OCI-LY7 (cell line): Measurements from ENCODE around the gene TGFBR3. TPM values are rescaled to one million over a fixed set of nuclear protein-coding genes. Genes with fewer than 3 reads are reported as not detected.

ENCODE experiments used
- BruUV-seq: library from RNA; stranded (reverse); fragments of 400-500 nt; replicated peaks from 2 replicates; lab custom pipeline; 2021; lab: Mats Ljungman, UMichigan
- CTCF ChIA-PET: fragments of 300-600 bp; sonication (Branson Sonifier 250); formaldehyde crosslinking; loops from one replicate; lab custom pipeline; 2022; ENCODE audit warnings: antibody characterized with exemption; ENCODE audit not compliant: unreplicated experiment; lab: Charles Lee
- POLR2A ChIA-PET: fragments of 300-600 bp; sonication (Branson Sonifier 250); formaldehyde crosslinking; loops from one replicate; lab custom pipeline; 2022; ENCODE audit warnings: antibody characterized with exemption; lab: Charles Lee
- DNase-seq: peaks from one replicate; pipeline ENCODE4 v3.0.0-alpha.2; 2015; ENCODE audit warnings: low spot score
- H2AFZ ChIP-seq: fragments of 200-600 bp; sonication (generic), shearing (Covaris generic); 2 replicates; pipeline ENCODE4 v1.6.1; 2014; ENCODE audit warnings: mild to moderate bottlenecking, antibody characterized with exemption, low read length, moderate library complexity
- H3K27ac ChIP-seq: fragments of 200-600 bp; sonication (generic); 2 replicates; pipeline ENCODE4 v1.5.1; 2014; ENCODE audit warnings: mixed run types, low read depth, mild to moderate bottlenecking, moderate library complexity, low read length, inconsistent platforms; ENCODE audit not compliant: poor library complexity, severe bottlenecking
- H3K36me3 ChIP-seq: fragments of 200-600 bp; sonication (generic); 2 replicates; pipeline ENCODE4 v1.6.1; 2014; ENCODE audit warnings: mild to moderate bottlenecking, antibody characterized with exemption, low read length, moderate library complexity, mixed read lengths; ENCODE audit not compliant: insufficient read depth
- H3K4me1 ChIP-seq: fragments of 200-600 bp; sonication (generic); 2 replicates; pipeline ENCODE4 v1.5.1; 2014; ENCODE audit warnings: mild to moderate bottlenecking, low read length; ENCODE audit not compliant: insufficient read depth, poor library complexity, severe bottlenecking
- H3K4me2 ChIP-seq: fragments of 200-600 bp; sonication (generic); 2 replicates; pipeline ENCODE4 v1.6.1; 2014; ENCODE audit warnings: mild to moderate bottlenecking, low read length
- H3K4me3 ChIP-seq: fragments of 200-600 bp; sonication (generic); 2 replicates; pipeline ENCODE4 v1.5.1; 2014; ENCODE audit warnings: mild to moderate bottlenecking, low read depth, low read length; ENCODE audit not compliant: poor library complexity, severe bottlenecking
- H3K79me2 ChIP-seq: fragments of 200-600 bp; sonication (generic); 2 replicates; pipeline ENCODE4 v1.6.1; 2016; ENCODE audit warnings: low read depth, mild to moderate bottlenecking, low read length, moderate library complexity, mixed read lengths; ENCODE audit not compliant: insufficient read depth
- H3K9me2 ChIP-seq: fragments of 200-600 bp; sonication (generic); 2 replicates; pipeline ENCODE4 v1.6.1; 2016; ENCODE audit warnings: mild to moderate bottlenecking, low read length, mixed read lengths; ENCODE audit not compliant: insufficient read depth
- H3K9me3 ChIP-seq: fragments of 200-600 bp; sonication (generic); 2 replicates; pipeline ENCODE4 v1.6.1; 2014; ENCODE audit warnings: mild to moderate bottlenecking, mixed run types, low read length, mixed read lengths
- H4K20me1 ChIP-seq: fragments of 200-600 bp; sonication (generic); 2 replicates; pipeline ENCODE4 v1.6.1; 2014; ENCODE audit warnings: mild to moderate bottlenecking, antibody characterized with exemption, low read length, moderate library complexity, mixed read lengths; ENCODE audit not compliant: insufficient read depth
- EZH2phosphoT487 ChIP-seq: fragments of 200-600 bp; sonication (generic); IDR thresholded peaks from 2 replicates; pipeline ENCODE4 v1.6.1; 2018; ENCODE audit warnings: low read depth, borderline replicate concordance, mild to moderate bottlenecking, mixed run types, antibody characterized with exemption, low read length, moderate library complexity, mixed read lengths
- intact Hi-C: fragments of 100-400 bp; cut with micrococcal nuclease; formaldehyde crosslinking; loops from one replicate; pipeline ENCODE4 v1.10.0; 2022; ENCODE audit not compliant: unreplicated experiment
- total RNA-seq, 2 experiments: library from RNA; depleted of rRNA in 1 of 2; stranded (reverse); fragments of >200 nt in 1 of 2; shearing (Covaris generic) in 1 of 2; gene quantifications; 2 replicates each; pipeline ENCODE4 v1.2.3, GENCODE V29; 2014 to 2022
- TF ChIP-seq, protein P1 (sequence below): fragments of 200-600 bp; sonication (generic); conservative IDR thresholded peaks from 2 replicates; pipeline ENCODE4 v1.5.1; 2014; ENCODE audit warnings: mild to moderate bottlenecking, antibody characterized with exemption, low read length, moderate library complexity, mixed read lengths

Gene TGFBR3
- total RNA-seq, 2 experiments from 2014 or later = not detected

DNA sequence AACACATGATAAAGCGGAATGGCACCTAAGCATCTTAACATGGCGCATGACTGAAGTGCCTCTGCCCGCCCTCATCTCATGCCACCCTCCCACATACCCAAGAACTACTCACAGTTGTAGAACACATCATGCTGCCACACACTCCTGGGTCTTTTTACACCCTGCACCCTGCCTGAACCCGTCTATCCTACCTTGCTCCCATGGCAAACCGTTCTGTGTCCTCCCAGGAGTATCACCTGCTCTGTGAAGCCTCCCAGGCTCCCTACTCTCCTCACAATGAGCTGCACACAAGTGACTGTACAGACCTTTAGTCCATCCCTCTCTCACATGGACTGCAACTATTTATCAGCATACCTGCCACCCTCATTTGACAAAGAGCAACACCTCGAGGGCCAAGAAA is 144.0 kb downstream of the TGFBR3 start:
- Histone ChIP-seq H3K36me3 (no peaks in the 10 kb centered on the region), H3K9me2 (no peaks in the 10 kb centered on the region), H3K4me3 (no peak overlapping the region), H3K27ac (no peak overlapping the region), H2AFZ (no peak overlapping the region), H3K9me3 (no peaks in the 10 kb centered on the region), H3K4me1 (no peaks in the 10 kb centered on the region), H3K79me2 (no peaks in the 10 kb centered on the region), H4K20me1 (no peaks in the 10 kb centered on the region), H3K4me2 (no peak overlapping the region)
- POLR2A ChIA-PET = no interaction called here
- TF ChIP-seq EZH2phosphoT487 = no peak
- TF ChIP-seq, protein P1, sequence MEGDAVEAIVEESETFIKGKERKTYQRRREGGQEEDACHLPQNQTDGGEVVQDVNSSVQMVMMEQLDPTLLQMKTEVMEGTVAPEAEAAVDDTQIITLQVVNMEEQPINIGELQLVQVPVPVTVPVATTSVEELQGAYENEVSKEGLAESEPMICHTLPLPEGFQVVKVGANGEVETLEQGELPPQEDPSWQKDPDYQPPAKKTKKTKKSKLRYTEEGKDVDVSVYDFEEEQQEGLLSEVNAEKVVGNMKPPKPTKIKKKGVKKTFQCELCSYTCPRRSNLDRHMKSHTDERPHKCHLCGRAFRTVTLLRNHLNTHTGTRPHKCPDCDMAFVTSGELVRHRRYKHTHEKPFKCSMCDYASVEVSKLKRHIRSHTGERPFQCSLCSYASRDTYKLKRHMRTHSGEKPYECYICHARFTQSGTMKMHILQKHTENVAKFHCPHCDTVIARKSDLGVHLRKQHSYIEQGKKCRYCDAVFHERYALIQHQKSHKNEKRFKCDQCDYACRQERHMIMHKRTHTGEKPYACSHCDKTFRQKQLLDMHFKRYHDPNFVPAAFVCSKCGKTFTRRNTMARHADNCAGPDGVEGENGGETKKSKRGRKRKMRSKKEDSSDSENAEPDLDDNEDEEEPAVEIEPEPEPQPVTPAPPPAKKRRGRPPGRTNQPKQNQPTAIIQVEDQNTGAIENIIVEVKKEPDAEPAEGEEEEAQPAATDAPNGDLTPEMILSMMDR = no peak
- CTCF ChIA-PET = no interaction called here
- BruUV-seq = no TSS peak
- no peak for DNase-seq
- intact Hi-C loops = no loop called here

DNA sequence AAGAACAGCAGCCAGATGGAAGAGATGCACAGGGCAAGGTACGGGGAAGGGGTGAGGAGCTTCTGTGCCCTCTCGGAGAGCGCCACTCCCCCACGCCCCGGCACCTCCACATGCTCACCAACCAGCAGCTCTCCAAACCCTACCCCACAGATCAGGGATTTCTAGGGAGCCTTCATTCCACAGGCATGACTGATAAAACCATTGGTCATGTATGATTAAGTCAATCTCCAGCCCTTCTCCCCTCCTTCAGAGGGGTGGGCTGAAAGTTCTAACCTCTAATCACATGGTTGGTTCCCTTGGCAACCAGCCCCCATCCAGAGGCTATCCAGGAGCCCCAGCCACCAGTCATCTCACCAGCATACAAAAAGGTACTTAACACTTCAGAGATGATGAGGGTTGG is 144.7 kb downstream of the TGFBR3 start:
- no peaks in the 10 kb centered on the region for H4K20me1 ChIP-seq
- TF ChIP-seq, protein P1 = no peak
- TF ChIP-seq EZH2phosphoT487 = no peak
- ChIA-PET CTCF (no interaction called here), POLR2A (no interaction called here)
- no peaks in the 10 kb centered on the region for H3K9me3 ChIP-seq
- no peaks in the 10 kb centered on the region for H3K36me3 ChIP-seq
- H3K4me1 ChIP-seq = no peaks in the 10 kb centered on the region
- H2AFZ ChIP-seq = no peak overlapping the region
- no peak overlapping the region for H3K4me3 ChIP-seq
- H3K9me2 ChIP-seq = no peaks in the 10 kb centered on the region
- DNase-seq = no peak
- no peak overlapping the region for H3K27ac ChIP-seq
- H3K4me2 ChIP-seq = no peak overlapping the region
- no TSS peak for BruUV-seq
- intact Hi-C loops = no loop called here
- no peaks in the 10 kb centered on the region for H3K79me2 ChIP-seq

DNA sequence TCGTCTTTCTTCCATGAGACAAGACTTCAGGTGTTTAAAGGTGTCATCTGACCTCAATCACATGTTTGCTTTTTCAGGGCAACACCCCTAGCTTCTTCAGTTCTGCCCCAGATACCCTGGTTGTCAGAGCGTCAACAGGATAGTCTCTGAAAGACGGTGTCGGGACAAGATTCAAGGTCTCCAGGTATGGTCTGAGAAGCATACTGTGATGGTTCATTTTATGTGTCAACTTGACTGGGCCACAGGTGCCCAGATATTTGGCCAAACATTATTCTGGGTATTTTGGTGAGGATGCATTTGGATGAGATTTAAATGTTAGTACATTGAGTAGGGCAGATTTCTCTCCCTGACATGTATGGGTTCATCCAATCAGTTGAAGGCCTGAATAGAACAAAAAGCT is 148.3 kb downstream of the TGFBR3 start:
- POLR2A ChIA-PET = interaction anchor here (0.5 to 0.6 kb wide), 2 partner anchors 712 to 1923 kb away, joined by 3 read pairs; no protein-coding TSS in a partner anchor
- no peaks in the 10 kb centered on the region for H3K9me3 ChIP-seq
- H3K4me2 ChIP-seq = no peak overlapping the region
- DNase-seq = no peak
- no peak overlapping the region for H3K4me3 ChIP-seq
- CTCF ChIA-PET = no interaction called here
- H3K9me2 ChIP-seq = no peaks in the 10 kb centered on the region
- no peak for TF ChIP-seq EZH2phosphoT487
- TF ChIP-seq, protein P1 = no peak
- no peak overlapping the region for H2AFZ ChIP-seq
- no TSS peak for BruUV-seq
- no peaks in the 10 kb centered on the region for H3K4me1 ChIP-seq
- no peaks in the 10 kb centered on the region for H3K79me2 ChIP-seq
- no peaks in the 10 kb centered on the region for H4K20me1 ChIP-seq
- no peaks in the 10 kb centered on the region for H3K36me3 ChIP-seq
- intact Hi-C loops = no loop called here
- H3K27ac ChIP-seq = no peak overlapping the region
